ENCODE data around the gene PTPRD. TPM values are rescaled to one million over a fixed set of nuclear protein-coding genes. Genes with fewer than 3 reads are reported as not detected.

Gene PTPRD
- total RNA-seq, 4 donors from 2014 or later: 0.78 to 11.7 (median 1.6) TPM

DNA sequence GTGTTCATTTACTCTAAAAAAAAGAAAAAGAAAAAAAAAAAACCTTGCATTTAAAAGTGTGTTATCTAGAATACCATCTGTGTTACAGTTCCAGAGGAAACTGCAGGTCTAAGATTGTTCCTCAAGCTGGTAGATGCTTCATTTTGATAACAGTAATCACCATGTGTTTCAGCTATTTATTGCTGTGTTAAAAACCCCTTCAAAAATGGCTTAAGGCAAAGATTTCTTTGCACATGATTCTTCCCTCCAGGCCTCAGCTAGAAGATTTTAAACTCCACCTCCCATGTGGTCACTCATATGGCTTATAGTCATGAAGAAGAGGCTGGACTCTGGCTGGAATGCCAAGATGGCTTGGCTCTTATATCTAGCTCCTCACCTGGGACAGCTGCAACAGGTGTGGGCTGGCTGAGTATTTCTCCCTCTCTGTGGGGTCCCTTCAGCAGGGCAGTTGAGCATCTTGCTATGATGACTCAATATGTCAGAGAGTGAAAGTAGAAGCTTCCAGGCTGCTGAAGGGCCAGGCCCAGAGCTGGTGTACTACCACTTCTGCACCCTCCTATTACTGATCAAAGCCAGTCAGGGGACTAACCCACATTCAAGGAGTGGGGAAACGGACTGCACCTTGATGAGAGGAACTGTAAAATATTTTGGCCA, 1892.8 kb downstream of the PTPRD start:
- no peak for TF ChIP-seq POLR2A (IDR thresholded peaks at IDR 0.05)
- TF ChIP-seq, protein P1, sequence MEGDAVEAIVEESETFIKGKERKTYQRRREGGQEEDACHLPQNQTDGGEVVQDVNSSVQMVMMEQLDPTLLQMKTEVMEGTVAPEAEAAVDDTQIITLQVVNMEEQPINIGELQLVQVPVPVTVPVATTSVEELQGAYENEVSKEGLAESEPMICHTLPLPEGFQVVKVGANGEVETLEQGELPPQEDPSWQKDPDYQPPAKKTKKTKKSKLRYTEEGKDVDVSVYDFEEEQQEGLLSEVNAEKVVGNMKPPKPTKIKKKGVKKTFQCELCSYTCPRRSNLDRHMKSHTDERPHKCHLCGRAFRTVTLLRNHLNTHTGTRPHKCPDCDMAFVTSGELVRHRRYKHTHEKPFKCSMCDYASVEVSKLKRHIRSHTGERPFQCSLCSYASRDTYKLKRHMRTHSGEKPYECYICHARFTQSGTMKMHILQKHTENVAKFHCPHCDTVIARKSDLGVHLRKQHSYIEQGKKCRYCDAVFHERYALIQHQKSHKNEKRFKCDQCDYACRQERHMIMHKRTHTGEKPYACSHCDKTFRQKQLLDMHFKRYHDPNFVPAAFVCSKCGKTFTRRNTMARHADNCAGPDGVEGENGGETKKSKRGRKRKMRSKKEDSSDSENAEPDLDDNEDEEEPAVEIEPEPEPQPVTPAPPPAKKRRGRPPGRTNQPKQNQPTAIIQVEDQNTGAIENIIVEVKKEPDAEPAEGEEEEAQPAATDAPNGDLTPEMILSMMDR (IDR thresholded peaks at IDR 0.05 in 4 of 5, conservative IDR thresholded peaks at IDR 0.05 in 1 of 5): no peak
- no peak overlapping the region for H3K4me3 ChIP-seq
- in situ Hi-C loops (cut with MboI; ENCODE audit: low sequenced_read_pairs in 4 of 4) (no loop called here), intact Hi-C loops (cut with DNase I; ENCODE audit: low total_unique reads) (no loop called here)
- no peak overlapping the region for H3K27ac ChIP-seq
- no peak for ATAC-seq
- no peaks in the 10 kb centered on the region for H3K36me3 ChIP-seq
- H3K9me3 ChIP-seq: no peaks in the 10 kb centered on the region
- no peaks in the 10 kb centered on the region for H3K4me1 ChIP-seq
- no peak for DNase-seq
- no peaks in the 10 kb centered on the region for H3K27me3 ChIP-seq

DNA sequence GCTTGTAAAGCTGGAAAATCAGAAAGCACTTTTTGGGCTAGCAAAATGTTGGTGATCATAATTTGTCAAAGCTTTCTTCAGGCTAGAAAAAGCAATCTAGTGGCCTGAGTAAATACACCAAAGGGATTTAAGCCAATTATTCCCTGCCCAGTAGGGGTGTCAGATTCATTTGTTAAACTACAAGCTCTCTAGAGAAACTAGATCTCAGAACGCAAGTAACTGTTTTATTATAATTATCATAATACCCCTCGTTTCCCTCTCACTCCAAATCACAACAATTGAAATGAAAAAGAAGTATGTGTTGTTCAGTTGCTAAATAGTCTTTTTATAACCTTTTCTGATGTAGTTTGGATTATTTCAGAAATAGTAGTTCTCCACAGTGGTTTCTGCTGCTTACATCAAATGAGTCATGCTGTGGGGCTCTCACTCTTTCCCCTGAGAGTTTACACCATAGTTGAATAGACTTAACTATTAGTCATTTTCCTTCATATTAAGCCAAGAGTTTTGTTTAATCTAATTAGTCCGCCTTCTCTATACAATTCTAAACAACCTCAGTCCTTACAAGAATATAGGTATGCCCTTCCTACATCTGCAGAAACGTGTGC, 1894.6 kb downstream of the PTPRD start:
- in situ Hi-C loops (cut with MboI; ENCODE audit: low sequenced_read_pairs in 4 of 4): no loop called here
- DNase-seq (no peak), ATAC-seq (peak in 1 of 2 donors; percentile 30)
- Histone ChIP-seq H3K27ac (no peak overlapping the region), H3K27me3 (no peaks in the 10 kb centered on the region), H3K36me3 (no peaks in the 10 kb centered on the region), H3K9me3 (no peaks in the 10 kb centered on the region), H3K4me1 (no peaks in the 10 kb centered on the region), H3K4me3 (peak overlapping the region in 2 of 4 donors; percentile 19 to 24)
- intact Hi-C loops (cut with DNase I; ENCODE audit: low total_unique reads): no loop called here
- TF ChIP-seq, protein P1 (IDR thresholded peaks at IDR 0.05 in 4 of 5, conservative IDR thresholded peaks at IDR 0.05 in 1 of 5): no peak
- no peak for TF ChIP-seq POLR2A (IDR thresholded peaks at IDR 0.05)

DNA sequence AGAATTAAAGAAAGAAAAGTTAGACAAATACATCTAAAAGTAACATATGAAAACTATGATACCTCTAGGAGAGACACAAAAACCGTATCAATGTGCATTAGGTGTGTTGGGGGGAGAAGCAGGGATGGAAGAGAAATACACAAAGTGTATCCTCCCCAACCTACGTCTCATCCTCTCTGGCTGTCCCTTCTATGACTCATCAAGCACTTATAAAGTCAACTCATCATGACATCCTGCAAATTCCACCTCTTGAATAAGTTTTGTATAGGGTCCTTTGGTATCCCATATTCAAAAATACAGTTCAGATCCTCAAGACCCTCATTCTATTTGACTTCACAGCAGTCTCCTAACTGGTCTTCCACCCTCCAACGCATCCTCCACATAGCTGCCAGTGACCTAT, 1895.7 kb downstream of the PTPRD start:
- DNase-seq (no peak), ATAC-seq (no peak)
- H3K27me3 ChIP-seq: no peaks in the 10 kb centered on the region
- no peaks in the 10 kb centered on the region for H3K4me1 ChIP-seq
- no peaks in the 10 kb centered on the region for H3K9me3 ChIP-seq
- no peaks in the 10 kb centered on the region for H3K36me3 ChIP-seq
- TF ChIP-seq POLR2A (IDR thresholded peaks at IDR 0.05): no peak
- H3K4me3 ChIP-seq: no peak overlapping the region
- in situ Hi-C loops (cut with MboI; ENCODE audit: low sequenced_read_pairs in 4 of 4): no loop called here
- H3K27ac ChIP-seq: no peak overlapping the region
- intact Hi-C loops (cut with DNase I; ENCODE audit: low total_unique reads): no loop called here

DNA sequence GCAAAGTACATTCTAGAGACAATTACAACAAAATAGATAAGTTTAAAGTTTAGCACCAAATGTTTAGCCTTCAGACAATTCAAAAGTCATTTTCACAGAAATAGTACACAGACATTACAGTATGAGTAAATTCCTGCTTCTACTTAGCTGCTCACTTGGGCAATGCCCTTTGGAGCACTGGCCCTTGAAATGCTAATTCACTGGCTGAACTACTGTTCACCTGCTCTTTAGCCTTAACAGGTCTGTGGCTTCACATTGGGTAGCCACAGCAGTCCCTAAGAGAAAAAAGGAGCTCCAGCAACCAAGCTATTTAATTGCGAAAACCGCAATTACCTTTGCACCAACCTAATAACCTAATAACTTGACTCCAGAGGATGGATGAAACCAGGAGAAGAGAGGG, 1897.0 kb downstream of the PTPRD start:
- Histone ChIP-seq H3K27me3 (no peaks in the 10 kb centered on the region), H3K27ac (no peak overlapping the region), H3K4me3 (no peak overlapping the region), H3K4me1 (no peaks in the 10 kb centered on the region), H3K36me3 (no peaks in the 10 kb centered on the region), H3K9me3 (no peaks in the 10 kb centered on the region)
- in situ Hi-C loops (cut with MboI; ENCODE audit: low sequenced_read_pairs in 4 of 4): no loop called here
- DNase-seq (no peak), ATAC-seq (no peak)
- intact Hi-C loops (cut with DNase I; ENCODE audit: low total_unique reads): no loop called here
- TF ChIP-seq, protein P1 (IDR thresholded peaks at IDR 0.05 in 4 of 5, conservative IDR thresholded peaks at IDR 0.05 in 1 of 5): no peak
- no peak for TF ChIP-seq POLR2A (IDR thresholded peaks at IDR 0.05)

DNA sequence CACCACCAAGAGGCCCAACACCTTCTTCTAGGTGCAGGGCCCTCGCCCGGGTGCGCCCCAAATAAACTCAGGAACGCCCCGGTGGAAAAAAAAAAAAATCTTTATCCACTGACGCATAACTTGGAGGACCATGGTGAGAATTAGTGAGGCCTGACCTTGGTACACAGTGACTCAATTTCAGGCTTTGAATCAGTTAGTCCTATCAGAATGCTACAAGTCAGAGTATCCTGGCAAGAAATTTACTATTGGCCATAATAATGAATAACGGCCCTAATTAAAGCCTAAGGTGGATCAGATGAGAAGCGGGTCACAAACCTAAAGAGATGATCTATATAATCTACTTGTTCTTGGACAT, 1899.0 kb downstream of the PTPRD start:
- in situ Hi-C loops (cut with MboI; ENCODE audit: low sequenced_read_pairs in 4 of 4): no loop called here

More for the DNA sequence above, 1899.0 kb downstream of the PTPRD start:
- Histone ChIP-seq H3K4me1 (no peaks in the 10 kb centered on the region), H3K9me3 (no peaks in the 10 kb centered on the region), H3K4me3 (no peak overlapping the region), H3K36me3 (no peaks in the 10 kb centered on the region), H3K27me3 (no peaks in the 10 kb centered on the region), H3K27ac (no peak overlapping the region)
- intact Hi-C loops (cut with DNase I; ENCODE audit: low total_unique reads): no loop called here
- no peak for ATAC-seq
- no peak for DNase-seq
- TF ChIP-seq, protein P1 (IDR thresholded peaks at IDR 0.05 in 4 of 5, conservative IDR thresholded peaks at IDR 0.05 in 1 of 5): no peak
- no peak for TF ChIP-seq POLR2A (IDR thresholded peaks at IDR 0.05)
